Measurements from ENCODE around the gene TUBB1. TPM values are rescaled to one million over a fixed set of nuclear protein-coding genes. Genes with fewer than 3 reads are reported as not detected.

Gene TUBB1
- total and polyA plus RNA-seq, 2 of the 13 experiments (the other 11 are each of a cell fraction or from before 2014, with no cell fraction given), result 0.11 to 57.6 TPM

- TF ChIP-seq ZNF800 (CRISPR knock-in tag; IDR thresholded peaks at IDR 0.05), result peak; percentile 47; the same call in 1 of the 2 replicates
- TF ChIP-seq ZNF18 (CRISPR knock-in tag; IDR thresholded peaks at IDR 0.05; ENCODE audit: insufficient replicate concordance), result no peak
- no peak; the same call in 1 of the 2 replicates for TF ChIP-seq SALL2 (CRISPR knock-in tag; IDR thresholded peaks at IDR 0.05)
- TF ChIP-seq, protein P1, sequence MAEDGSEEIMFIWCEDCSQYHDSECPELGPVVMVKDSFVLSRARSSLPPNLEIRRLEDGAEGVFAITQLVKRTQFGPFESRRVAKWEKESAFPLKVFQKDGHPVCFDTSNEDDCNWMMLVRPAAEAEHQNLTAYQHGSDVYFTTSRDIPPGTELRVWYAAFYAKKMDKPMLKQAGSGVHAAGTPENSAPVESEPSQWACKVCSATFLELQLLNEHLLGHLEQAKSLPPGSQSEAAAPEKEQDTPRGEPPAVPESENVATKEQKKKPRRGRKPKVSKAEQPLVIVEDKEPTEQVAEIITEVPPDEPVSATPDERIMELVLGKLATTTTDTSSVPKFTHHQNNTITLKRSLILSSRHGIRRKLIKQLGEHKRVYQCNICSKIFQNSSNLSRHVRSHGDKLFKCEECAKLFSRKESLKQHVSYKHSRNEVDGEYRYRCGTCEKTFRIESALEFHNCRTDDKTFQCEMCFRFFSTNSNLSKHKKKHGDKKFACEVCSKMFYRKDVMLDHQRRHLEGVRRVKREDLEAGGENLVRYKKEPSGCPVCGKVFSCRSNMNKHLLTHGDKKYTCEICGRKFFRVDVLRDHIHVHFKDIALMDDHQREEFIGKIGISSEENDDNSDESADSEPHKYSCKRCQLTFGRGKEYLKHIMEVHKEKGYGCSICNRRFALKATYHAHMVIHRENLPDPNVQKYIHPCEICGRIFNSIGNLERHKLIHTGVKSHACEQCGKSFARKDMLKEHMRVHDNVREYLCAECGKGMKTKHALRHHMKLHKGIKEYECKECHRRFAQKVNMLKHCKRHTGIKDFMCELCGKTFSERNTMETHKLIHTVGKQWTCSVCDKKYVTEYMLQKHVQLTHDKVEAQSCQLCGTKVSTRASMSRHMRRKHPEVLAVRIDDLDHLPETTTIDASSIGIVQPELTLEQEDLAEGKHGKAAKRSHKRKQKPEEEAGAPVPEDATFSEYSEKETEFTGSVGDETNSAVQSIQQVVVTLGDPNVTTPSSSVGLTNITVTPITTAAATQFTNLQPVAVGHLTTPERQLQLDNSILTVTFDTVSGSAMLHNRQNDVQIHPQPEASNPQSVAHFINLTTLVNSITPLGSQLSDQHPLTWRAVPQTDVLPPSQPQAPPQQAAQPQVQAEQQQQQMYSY (CRISPR knock-in tag; IDR thresholded peaks at IDR 0.05), result peak; percentile 61; the same call in 1 of the 2 replicates
- TF ChIP-seq, protein P2, sequence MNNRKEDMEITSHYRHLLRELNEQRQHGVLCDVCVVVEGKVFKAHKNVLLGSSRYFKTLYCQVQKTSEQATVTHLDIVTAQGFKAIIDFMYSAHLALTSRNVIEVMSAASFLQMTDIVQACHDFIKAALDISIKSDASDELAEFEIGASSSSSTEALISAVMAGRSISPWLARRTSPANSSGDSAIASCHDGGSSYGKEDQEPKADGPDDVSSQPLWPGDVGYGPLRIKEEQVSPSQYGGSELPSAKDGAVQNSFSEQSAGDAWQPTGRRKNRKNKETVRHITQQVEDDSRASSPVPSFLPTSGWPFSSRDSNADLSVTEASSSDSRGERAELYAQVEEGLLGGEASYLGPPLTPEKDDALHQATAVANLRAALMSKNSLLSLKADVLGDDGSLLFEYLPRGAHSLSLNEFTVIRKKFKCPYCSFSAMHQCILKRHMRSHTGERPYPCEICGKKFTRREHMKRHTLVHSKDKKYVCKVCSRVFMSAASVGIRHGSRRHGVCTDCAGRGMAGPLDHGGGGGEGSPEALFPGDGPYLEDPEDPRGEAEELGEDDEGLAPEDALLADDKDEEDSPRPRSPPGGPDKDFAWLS (CRISPR knock-in tag; IDR thresholded peaks at IDR 0.05; ENCODE audit: borderline replicate concordance), result no peak
- no peak for TF ChIP-seq ATRX (CRISPR knock-in tag; IDR thresholded peaks at IDR 0.05; ENCODE audit: borderline replicate concordance)
- no peak for TF ChIP-seq ZNF10 (CRISPR knock-in tag; IDR thresholded peaks at IDR 0.05; ENCODE audit: borderline replicate concordance, low read depth)
- TF ChIP-seq, protein P3, sequence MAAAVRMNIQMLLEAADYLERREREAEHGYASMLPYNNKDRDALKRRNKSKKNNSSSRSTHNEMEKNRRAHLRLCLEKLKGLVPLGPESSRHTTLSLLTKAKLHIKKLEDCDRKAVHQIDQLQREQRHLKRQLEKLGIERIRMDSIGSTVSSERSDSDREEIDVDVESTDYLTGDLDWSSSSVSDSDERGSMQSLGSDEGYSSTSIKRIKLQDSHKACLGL (CRISPR knock-in tag; IDR thresholded peaks at IDR 0.05), result no peak
- TF ChIP-seq PHF5A (CRISPR knock-in tag; IDR thresholded peaks at IDR 0.05; ENCODE audit: low read depth, unreplicated experiment), result no peak
- peak; percentile 96 for TF ChIP-seq SALL1 (CRISPR knock-in tag; IDR thresholded peaks at IDR 0.05)
- peak; percentile 56 for TF ChIP-seq U2AF1 (optimal IDR thresholded peaks at IDR 0.05; ENCODE audit: low read depth, low read length)
- peak; percentile 79 for TF ChIP-seq ELF3 (CRISPR knock-in tag; IDR thresholded peaks at IDR 0.05)
- peak; percentile 96 for TF ChIP-seq PAXIP1 (CRISPR knock-in tag; conservative IDR thresholded peaks at IDR 0.05)
These were observed 3.2 kb upstream of the TUBB1 start (continued) for GRCh38 chr20:59015812-59016711.
